ENCODE results near the gene MAGT1.
A peak's percentile ranks its signal among the peaks of the same experiment; 100 is the strongest.
"Not testable (repeated sequence)": the region's sequence is repeated elsewhere in the genome, so short reads cannot be mapped to it uniquely, and the experiment has no call there.

Gene MAGT1

GRCh38 chrX:77901506-77901905 is 6.3 kb upstream of the MAGT1 start:
- no peak overlapping the region for H3K27ac ChIP-seq
- TF ChIP-seq ZFX (IDR thresholded peaks at IDR 0.05) (no peak), CTCF (conservative IDR thresholded peaks at IDR 0.05) (no peak)

- TF ChIP-seq ZFX (IDR thresholded peaks at IDR 0.05) (no peak), CTCF (conservative IDR thresholded peaks at IDR 0.05) (no peak)
- no peak overlapping the region for H3K27ac ChIP-seq
Measured at GRCh38 chrX:77900688-77901087, 5.5 kb upstream of the MAGT1 start.

GRCh38 chrX:77899081-77899828 is 4.0 kb upstream of the MAGT1 start, which contains the start of gene COX7B:
TSS of gene COX7B (plus strand) at chrX:77899468. CDS start at chrX:77899554, 86 bp downstream.
- TF ChIP-seq CTCF (conservative IDR thresholded peaks at IDR 0.05) (peak; percentile 56), ZFX (IDR thresholded peaks at IDR 0.05) (peak; percentile 20; the same call in 1 of the 2 replicates)
- H3K27ac ChIP-seq: peak within 1 kb of the TSS; percentile 95

- TF ChIP-seq ZFX (IDR thresholded peaks at IDR 0.05) (no peak), CTCF (conservative IDR thresholded peaks at IDR 0.05) (no peak)
- no peak overlapping the region for H3K27ac ChIP-seq
Measured at GRCh38 chrX:77893713-77894112, 1.5 kb downstream of the MAGT1 start.

GRCh38 chrX:77892887-77893286 is 2.3 kb downstream of the MAGT1 start:
- TF ChIP-seq ZFX (IDR thresholded peaks at IDR 0.05) (no peak), CTCF (conservative IDR thresholded peaks at IDR 0.05) (no peak)
- H3K27ac ChIP-seq: no peak overlapping the region

GRCh38 chrX:77881418-77881817 is 13.8 kb downstream of the MAGT1 start:
- H3K27ac ChIP-seq: not testable (repeated sequence)

- no peak for TF ChIP-seq CTCF (conservative IDR thresholded peaks at IDR 0.05)
- TF ChIP-seq ZFX (IDR thresholded peaks at IDR 0.05): no peak
- no peak overlapping the region for H3K27ac ChIP-seq
Measured at GRCh38 chrX:77875372-77875771, 19.9 kb downstream of the MAGT1 start.

- H3K27ac ChIP-seq: not testable (repeated sequence)
Measured at GRCh38 chrX:77831544-77831943, 63.7 kb downstream of the MAGT1 start.

- not testable (repeated sequence) for H3K27ac ChIP-seq
Measured at GRCh38 chrX:77821989-77822388, 73.2 kb downstream of the MAGT1 start.
